Activated naive CD4-positive, alpha-beta T cell treated with anti-CD3 and anti-CD28 coated beads, Interleukin-2, amount 50 U/mL, for 16 hours (primary cell): ENCODE data around the gene JPH3.
"Not testable (repeated sequence)": the region's sequence is repeated elsewhere in the genome, so short reads cannot be mapped to it uniquely, and the experiment has no call there.

Source experiments
- DNase-seq: peaks from one replicate; pipeline ENCODE4 v3.0.0-alpha.2; 2020

Gene JPH3

GRCh38 chr16:87575027-87575804 is 27.1 kb upstream of the JPH3 start:
- no peak for DNase-seq

- no peak for DNase-seq
Observed at GRCh38 chr16:87576171-87576570, 26.1 kb upstream of the JPH3 start.

GRCh38 chr16:87578142-87578930 is 24.0 kb upstream of the JPH3 start:
- DNase-seq, result not testable (repeated sequence)

- DNase-seq, result no peak
Observed at GRCh38 chr16:87579691-87580090, 22.6 kb upstream of the JPH3 start.

- no peak for DNase-seq
Observed at GRCh38 chr16:87580855-87581261, 21.4 kb upstream of the JPH3 start.

- no peak for DNase-seq
Observed at GRCh38 chr16:87581857-87582215, 20.5 kb upstream of the JPH3 start.

- no peak for DNase-seq
Observed at GRCh38 chr16:87582216-87582965, 19.9 kb upstream of the JPH3 start.

- no peak for DNase-seq
Observed at GRCh38 chr16:87582966-87583325, 19.4 kb upstream of the JPH3 start.

GRCh38 chr16:87583453-87584131 is 18.7 kb upstream of the JPH3 start:
- no peak for DNase-seq

- DNase-seq, result no peak
Observed at GRCh38 chr16:87584271-87584670, 18.0 kb upstream of the JPH3 start.

GRCh38 chr16:87584975-87585374 is 17.3 kb upstream of the JPH3 start:
- DNase-seq, result no peak

- DNase-seq, result no peak
Observed at GRCh38 chr16:87585442-87586200, 16.7 kb upstream of the JPH3 start.

GRCh38 chr16:87586201-87586782 is 16.0 kb upstream of the JPH3 start:
- DNase-seq, result no peak

- no peak for DNase-seq
Observed at GRCh38 chr16:87587636-87588035, 14.7 kb upstream of the JPH3 start.

GRCh38 chr16:87592018-87592712 is 10.1 kb upstream of the JPH3 start:
- no peak for DNase-seq

GRCh38 chr16:87593710-87594258 is 8.5 kb upstream of the JPH3 start:
- no peak for DNase-seq

- DNase-seq, result no peak
Observed at GRCh38 chr16:87595712-87596111, 6.6 kb upstream of the JPH3 start.

- DNase-seq, result no peak
Observed at GRCh38 chr16:87597324-87597830, 4.9 kb upstream of the JPH3 start.

GRCh38 chr16:87598431-87598830 is 3.9 kb upstream of the JPH3 start:
- DNase-seq, result no peak

GRCh38 chr16:87600246-87600645 is 2.1 kb upstream of the JPH3 start:
- DNase-seq, result no peak
